ENCODE results near the gene SSH2. TPM values are rescaled to one million over a fixed set of nuclear protein-coding genes. Genes with fewer than 3 reads are reported as not detected.

The SSH2 gene
- total RNA-seq, 1 experiment from 2014 or later: 13.8 TPM

- peak; percentile 85 for DNase-seq (ENCODE audit: low spot score)
Measured at GRCh38 chr17:29625037-29625750, 304.8 kb downstream of the SSH2 start.

- DNase-seq (ENCODE audit: low spot score): no peak
Measured at GRCh38 chr17:29624586-29624985, 305.4 kb downstream of the SSH2 start.

- DNase-seq (ENCODE audit: low spot score): no peak
Measured at GRCh38 chr17:29623283-29623647, 306.8 kb downstream of the SSH2 start.

- peak; percentile 45 for DNase-seq (ENCODE audit: low spot score)
Measured at GRCh38 chr17:29622337-29623282, 307.4 kb downstream of the SSH2 start, which contains the start of gene CORO6. Gene CORO6 (minus strand): TSS chr17:29622912. CDS start chr17:29621421, 1,491 bp downstream.

GRCh38 chr17:29621751-29622194 is 308.3 kb downstream of the SSH2 start:
- DNase-seq (ENCODE audit: low spot score): no peak

GRCh38 chr17:29620779-29621500 is 309.1 kb downstream of the SSH2 start:
- DNase-seq (ENCODE audit: low spot score): no peak

GRCh38 chr17:29620271-29620670 is 309.8 kb downstream of the SSH2 start:
- DNase-seq (ENCODE audit: low spot score): peak; percentile 75

- DNase-seq (ENCODE audit: low spot score): peak; percentile 63
Measured at GRCh38 chr17:29619251-29619650, 310.8 kb downstream of the SSH2 start.

GRCh38 chr17:29618272-29619065 is 311.6 kb downstream of the SSH2 start:
- DNase-seq (ENCODE audit: low spot score): no peak

GRCh38 chr17:29617481-29618271 is 312.4 kb downstream of the SSH2 start:
- DNase-seq (ENCODE audit: low spot score): no peak

GRCh38 chr17:29617125-29617480 is 312.9 kb downstream of the SSH2 start:
- peak; percentile 10 for DNase-seq (ENCODE audit: low spot score)

- DNase-seq (ENCODE audit: low spot score): no peak
Measured at GRCh38 chr17:29616300-29617048, 313.6 kb downstream of the SSH2 start.

GRCh38 chr17:29615492-29616299 is 314.3 kb downstream of the SSH2 start:
- no peak for DNase-seq (ENCODE audit: low spot score)

GRCh38 chr17:29615048-29615385 is 315.0 kb downstream of the SSH2 start:
- no peak for DNase-seq (ENCODE audit: low spot score)

- no peak for DNase-seq (ENCODE audit: low spot score)
Measured at GRCh38 chr17:29614349-29615047, 315.5 kb downstream of the SSH2 start.

GRCh38 chr17:29613856-29614255 is 316.2 kb downstream of the SSH2 start:
- DNase-seq (ENCODE audit: low spot score): no peak

- DNase-seq (ENCODE audit: low spot score): no peak
Measured at GRCh38 chr17:29613352-29613837, 316.6 kb downstream of the SSH2 start.
